NCI-H146 treated with DMSO at 0.1 percent for 48 hours (cell line): ENCODE measurements around the gene GSTP1.
"Not testable (repeated sequence)": the region's sequence is repeated elsewhere in the genome, so short reads cannot be mapped to it uniquely, and the experiment has no call there.

Experiments used
- DNase-seq: peaks from one replicate; lab custom pipeline; 2025; ENCODE audit not compliant: unreplicated experiment; lab: John Stamatoyannopoulos, UW

The GSTP1 gene

DNA sequence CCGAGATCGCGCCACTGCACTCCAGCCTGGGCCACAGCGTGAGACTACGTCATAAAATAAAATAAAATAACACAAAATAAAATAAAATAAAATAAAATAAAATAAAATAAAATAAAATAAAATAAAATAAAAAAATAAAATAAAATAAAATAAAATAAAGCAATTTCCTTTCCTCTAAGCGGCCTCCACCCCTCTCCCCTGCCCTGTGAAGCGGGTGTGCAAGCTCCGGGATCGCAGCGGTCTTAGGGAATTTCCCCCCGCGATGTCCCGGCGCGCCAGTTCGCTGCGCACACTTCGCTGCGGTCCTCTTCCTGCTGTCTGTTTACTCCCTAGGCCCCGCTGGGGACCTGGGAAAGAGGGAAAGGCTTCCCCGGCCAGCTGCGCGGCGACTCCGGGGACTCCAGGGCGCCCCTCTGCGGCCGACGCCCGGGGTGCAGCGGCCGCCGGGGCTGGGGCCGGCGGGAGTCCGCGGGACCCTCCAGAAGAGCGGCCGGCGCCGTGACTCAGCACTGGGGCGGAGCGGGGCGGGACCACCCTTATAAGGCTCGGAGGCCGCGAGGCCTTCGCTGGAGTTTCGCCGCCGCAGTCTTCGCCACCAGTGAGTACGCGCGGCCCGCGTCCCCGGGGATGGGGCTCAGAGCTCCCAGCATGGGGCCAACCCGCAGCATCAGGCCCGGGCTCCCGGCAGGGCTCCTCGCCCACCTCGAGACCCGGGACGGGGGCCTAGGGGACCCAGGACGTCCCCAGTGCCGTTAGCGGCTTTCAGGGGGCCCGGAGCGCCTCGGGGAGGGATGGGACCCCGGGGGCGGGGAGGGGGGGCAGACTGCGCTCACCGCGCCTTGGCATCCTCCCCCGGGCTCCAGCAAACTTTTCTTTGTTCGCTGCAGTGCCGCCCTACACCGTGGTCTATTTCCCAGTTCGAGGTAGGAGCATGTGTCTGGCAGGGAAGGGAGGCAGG is at the start of gene GSTP1:
GSTP1 (plus strand) TSS at position 566 of the 958 bp plus-strand sequence; CDS start at position 598, 32 bp downstream.
- no peak for DNase-seq

DNA sequence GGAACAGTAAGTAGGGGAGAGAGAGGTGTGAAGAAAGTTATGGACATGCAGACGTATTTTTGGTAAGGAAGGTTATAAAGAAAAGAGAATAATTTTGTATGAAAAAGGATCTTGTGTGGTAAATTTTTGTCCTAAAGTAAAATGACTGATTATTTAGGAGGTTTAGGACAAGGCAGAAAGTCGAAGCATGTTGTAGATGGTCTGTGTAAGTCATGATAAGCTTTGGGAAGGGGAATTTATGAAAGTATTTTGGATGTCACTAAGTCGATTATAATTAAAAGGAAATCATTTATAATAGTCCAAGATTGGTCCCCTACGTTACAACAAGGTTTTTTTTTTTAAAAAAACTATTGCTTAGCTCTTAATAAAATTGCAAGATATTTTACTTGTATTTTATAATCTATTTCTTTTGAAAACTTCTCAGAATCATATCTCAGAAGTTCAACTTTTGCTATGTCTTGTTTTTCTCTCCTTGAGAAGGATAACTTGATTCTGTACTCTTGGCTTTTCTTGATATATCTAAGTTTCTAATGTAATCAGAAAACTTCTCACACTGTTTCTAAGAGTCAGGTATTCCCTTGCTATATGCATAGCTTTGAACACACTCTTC is 49.4 kb upstream of the GSTP1 start:
- DNase-seq: no peak

DNA sequence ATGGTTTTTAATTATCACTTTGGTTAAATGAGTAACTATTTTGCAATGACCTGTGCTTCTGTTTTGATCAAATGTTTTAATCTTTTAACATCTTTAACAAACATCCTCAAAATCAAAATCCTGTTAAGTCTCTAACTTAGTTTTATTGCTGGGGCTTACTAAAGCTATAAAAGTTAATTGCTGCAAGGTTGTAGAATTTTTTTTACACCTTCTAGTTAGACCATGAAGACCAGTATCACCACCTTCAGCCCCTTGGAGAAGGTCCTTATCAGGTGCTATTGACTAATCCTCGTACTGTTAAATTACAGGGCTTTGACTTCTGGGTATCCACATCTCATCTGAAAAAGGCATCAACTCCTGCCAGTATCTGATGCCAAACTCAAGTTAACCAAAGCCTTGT is 48.1 kb upstream of the GSTP1 start:
- no peak for DNase-seq

DNA sequence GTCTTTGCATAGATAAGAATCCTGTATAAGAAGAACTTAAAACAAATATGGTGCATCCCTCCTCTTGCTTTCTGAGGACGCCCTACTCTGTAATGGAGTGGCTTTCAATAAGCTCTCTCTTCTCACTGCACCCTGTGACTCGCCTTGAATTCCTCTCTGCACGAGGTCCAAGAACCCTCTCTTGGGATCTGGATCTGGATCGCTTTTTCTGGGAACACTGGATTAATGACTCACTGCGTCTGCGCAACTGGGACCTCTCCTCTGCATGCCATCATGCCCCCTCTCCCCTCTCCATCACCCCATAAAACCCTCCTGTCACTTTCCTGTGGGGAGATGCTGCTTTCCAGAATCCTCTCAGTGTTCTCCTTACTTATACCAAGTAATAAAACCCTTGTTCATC is 45.3 kb upstream of the GSTP1 start:
- no peak for DNase-seq

DNA sequence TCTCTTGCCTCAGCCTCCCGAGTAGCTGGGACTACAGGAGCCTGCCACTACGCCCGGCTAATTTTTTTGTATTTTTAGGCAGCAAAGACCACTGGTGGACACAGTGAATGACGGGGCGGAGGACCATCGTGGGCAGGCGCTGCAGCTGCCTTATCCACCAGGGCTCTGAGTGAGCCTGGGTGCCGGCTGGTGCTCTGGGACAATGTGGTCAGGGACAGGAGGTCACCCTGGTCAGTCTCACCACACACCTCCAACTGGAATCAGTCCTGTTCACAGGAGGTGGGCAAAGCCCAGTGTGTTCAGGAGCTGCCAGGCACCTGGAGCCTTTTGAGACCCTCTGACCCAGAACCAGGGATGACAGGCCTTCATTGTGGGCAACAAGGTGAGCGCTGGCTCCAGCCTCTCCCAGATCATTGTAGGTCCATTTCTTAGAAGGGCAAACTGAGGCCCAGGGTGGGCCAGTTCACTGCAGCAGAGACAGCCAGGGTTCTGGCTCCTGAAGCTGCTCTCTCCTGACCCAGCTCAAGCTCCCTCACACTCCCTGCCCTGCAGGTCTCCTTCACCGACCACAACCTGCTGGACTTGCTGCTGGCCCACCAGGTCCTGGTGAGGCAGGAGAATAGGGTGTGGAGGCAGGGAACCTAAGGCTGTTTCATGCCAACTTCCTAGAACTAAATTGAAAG is 44.6 kb upstream of the GSTP1 start:
- DNase-seq: no peak

- no peak for DNase-seq
These were observed 44.1 kb upstream of the GSTP1 start for GRCh38 chr11:67539550-67539949.

GRCh38 chr11:67541198-67541597 is 42.4 kb upstream of the GSTP1 start:
- DNase-seq: no peak

DNA sequence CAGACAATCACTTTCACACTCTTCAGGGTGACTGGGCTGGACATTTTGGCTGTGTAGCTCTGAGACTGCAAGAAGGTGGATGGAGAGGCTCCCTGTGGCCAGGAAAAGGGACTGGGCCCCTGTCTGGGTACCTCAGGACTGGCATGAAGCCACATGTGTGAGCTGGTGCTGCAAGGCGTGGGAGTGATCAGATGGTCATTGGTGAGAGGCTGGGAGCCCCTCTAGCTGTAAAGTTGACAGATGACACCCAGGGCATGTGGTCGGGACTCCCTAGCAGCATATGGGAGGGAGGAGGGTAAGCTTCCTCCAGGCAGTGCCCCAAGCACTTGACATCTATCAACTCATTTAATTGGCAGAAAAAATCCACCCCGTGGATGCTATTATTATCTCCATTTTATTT is 41.4 kb upstream of the GSTP1 start:
- DNase-seq: no peak

DNA sequence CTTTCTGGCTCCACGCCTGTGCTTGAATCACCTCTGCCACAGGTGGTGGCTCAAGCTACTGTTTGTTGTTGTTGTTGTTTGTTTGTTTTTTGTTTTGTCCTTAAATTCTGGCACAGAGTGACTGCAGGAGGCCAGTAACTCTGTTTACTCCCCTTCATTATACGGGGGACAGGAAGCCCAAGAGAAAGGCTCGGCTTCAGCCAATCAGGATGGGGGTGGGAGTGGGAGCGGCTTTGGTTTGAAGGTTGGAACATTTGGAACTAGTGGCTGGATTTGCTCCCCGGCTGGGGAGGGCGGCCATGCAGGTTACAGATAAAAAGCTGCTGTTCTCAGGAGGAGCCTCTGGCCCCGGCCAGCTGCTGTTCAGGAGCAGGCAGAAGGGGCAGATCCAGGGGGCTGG is 40.6 kb upstream of the GSTP1 start:
- no peak for DNase-seq

GRCh38 chr11:67543585-67543984 is 40.0 kb upstream of the GSTP1 start:
- no peak for DNase-seq

DNA sequence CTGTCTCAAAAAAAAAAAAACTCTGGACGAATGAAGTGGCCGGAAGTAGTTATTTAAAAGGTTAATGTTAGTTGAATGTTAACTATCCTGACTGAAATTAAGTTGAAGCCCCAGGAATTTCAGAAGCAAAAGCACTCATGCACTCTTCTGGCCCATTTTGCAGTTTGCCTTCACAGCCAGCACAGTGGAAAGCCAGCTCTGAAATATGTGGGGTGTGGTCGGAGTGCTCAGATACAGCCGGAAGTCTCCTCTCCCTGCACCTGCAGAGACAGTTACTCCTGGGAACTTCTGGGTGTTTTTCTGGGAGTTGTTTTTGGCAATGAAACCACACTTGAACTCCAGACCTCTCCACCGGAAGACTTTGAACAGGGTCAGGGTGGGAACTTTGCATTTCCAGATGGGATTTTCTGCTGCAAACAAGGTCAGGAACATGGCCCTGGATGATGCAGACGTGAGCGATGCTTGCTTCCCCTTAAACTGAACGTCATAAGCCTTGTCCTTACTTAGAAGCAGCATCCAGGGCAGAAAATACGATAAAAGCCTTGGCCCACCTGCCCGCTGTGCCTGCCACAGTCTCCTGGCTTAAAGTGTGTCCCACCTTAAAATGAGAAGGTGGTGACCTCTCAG is 38.9 kb upstream of the GSTP1 start:
- no peak for DNase-seq

GRCh38 chr11:67545280-67545679 is 38.3 kb upstream of the GSTP1 start:
- no peak for DNase-seq

DNA sequence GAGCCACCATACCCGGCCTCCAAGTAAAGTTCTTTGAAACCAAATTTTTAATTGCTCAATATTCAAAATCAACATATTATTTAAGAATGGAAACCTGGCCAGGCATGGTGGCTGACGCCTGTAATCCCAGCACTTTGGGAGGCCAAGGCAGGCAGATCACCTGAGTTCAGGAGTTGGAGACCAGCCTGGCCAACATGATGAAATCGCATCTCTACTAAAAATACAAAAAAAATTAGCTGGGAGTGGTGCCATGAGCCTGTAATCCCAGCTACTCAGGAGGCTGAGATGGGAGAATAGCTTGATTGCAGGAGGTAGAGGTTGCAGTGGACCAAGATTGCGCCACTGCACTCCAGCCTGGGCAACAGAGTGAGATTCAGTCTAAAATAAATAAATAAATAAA is 35.5 kb upstream of the GSTP1 start:
- not testable (repeated sequence) for DNase-seq

DNA sequence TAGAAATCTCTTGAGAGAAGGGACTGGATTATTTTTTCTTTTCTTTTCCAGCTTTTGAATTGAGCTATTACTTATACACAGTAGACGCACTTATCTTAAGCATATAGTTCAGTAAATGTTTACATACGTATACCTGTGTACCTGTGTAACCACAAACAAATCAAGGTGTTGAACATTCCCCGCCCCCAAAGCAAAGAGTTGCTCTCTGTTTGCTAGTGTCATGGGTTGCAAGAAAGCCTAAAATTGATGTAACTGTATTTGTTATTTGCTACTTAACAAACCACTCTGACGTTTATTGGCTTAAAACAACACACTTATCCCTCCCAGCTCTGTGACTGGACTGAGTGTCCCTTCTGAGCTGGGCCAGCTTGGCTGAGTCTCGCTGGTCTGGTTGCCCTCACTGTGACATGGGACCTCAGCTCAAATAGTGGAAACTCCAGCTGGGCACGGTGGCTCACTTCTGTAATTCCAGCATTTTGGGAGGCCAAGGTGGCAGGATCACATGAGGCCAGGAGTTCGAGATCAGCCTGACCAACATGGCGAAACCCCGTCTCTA is 35.0 kb upstream of the GSTP1 start:
- no peak for DNase-seq

DNA sequence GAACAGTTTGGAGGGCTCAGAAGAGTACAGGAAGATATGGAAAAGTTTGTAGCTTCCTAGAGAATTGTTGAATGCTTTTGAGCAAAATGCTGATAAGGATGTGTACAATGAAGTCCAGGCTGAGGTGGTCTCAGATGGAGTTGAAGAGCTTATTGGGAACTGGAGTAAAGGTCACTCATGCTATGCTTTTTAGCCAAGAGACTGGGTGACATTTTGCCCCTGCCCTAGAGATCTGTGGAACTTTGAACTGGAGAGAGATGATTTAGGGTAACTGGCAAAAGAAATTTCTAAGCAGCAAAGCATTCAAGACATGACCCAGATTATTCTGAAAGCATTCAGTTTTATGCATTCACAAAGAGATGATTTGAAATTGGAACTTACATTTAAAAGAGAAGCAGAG is 32.5 kb upstream of the GSTP1 start:
- DNase-seq: no peak

DNA sequence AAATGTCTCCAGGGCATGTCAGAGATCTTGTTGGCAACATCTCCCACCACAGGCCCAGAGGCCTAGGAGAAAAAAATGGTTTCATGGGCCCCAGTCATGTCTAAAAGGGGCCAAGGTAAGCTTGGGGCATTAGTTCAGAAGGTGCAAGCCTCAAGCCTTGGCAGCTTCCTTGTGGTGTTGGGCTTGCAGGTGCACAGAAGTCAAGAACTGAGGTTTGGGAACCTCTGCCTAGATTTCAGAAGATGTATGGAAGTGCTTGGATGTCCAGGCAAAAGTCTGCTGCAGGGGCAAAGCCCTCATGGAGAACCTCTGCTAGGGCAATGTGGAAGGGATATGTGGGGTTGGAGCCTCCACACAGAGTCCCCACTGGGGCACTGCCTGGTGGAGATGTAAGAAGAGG is 31.9 kb upstream of the GSTP1 start:
- not testable (repeated sequence) for DNase-seq

- no peak for DNase-seq
These were observed 27.4 kb upstream of the GSTP1 start for GRCh38 chr11:67556244-67556643.

GRCh38 chr11:67558084-67558772 is 25.4 kb upstream of the GSTP1 start:
- no peak for DNase-seq

GRCh38 chr11:67561971-67562619 is 21.5 kb upstream of the GSTP1 start:
- DNase-seq: no peak
